ENCODE data around the gene ANKRD29. TPM values are rescaled to one million over a fixed set of nuclear protein-coding genes. Genes with fewer than 3 reads are reported as not detected.

Gene ANKRD29
- total RNA-seq, 1 experiment from 2014 or later = 4.3 TPM

GRCh38 chr18:23623040-23623439 is 39.7 kb downstream of the ANKRD29 start:
- H3K27me3 ChIP-seq (ENCODE audit: insufficient read depth, low read depth) = no peaks in the 10 kb centered on the region
- no peaks in the 10 kb centered on the region for H3K36me3 ChIP-seq (ENCODE audit: low read depth)
- H3K9me3 ChIP-seq (ENCODE audit: insufficient read depth, low read depth) = no peaks in the 10 kb centered on the region
- H3K4me2 ChIP-seq = no peak overlapping the region
- no peak overlapping the region for H2AFZ ChIP-seq
- no peak overlapping the region for H3K4me3 ChIP-seq
- TF ChIP-seq EZH2 (IDR thresholded peaks at IDR 0.05; ENCODE audit: low read depth) (no peak), CTCF (conservative IDR thresholded peaks at IDR 0.05) (no peak)
- peaks cover 35% of the 10 kb centered on the region for H3K4me1 ChIP-seq (replicated peaks; ENCODE audit: insufficient read depth)
- ChIA-PET POLR2A (ENCODE audit: unreplicated experiment) (no interaction called here), CTCF (no interaction called here)
- H3K79me2 ChIP-seq (ENCODE audit: low read depth) = no peaks in the 10 kb centered on the region
- intact Hi-C loops (cut with micrococcal nuclease; ENCODE audit: unreplicated experiment) = no loop called here
- BruUV-seq (replicated peaks) = no TSS peak
- no peaks in the 10 kb centered on the region for H4K20me1 ChIP-seq (ENCODE audit: insufficient read depth)
- H3K9me2 ChIP-seq (ENCODE audit: insufficient read depth) = no peaks in the 10 kb centered on the region
- peaks cover 28% of the 10 kb centered on the region for H3F3A ChIP-seq (ENCODE audit: insufficient read depth, low read depth)
- no peak for DNase-seq
- H3K27ac ChIP-seq = no peak overlapping the region

- intact Hi-C loops (cut with micrococcal nuclease; ENCODE audit: unreplicated experiment) = no loop called here
These were observed 43.3 kb downstream of the ANKRD29 start for GRCh38 chr18:23619388-23619881.

GRCh38 chr18:23618862-23619387 is 43.8 kb downstream of the ANKRD29 start:
- Histone ChIP-seq H3K27me3 (ENCODE audit: insufficient read depth, low read depth) (no peaks in the 10 kb centered on the region), H3K4me3 (no peak overlapping the region), H3K79me2 (ENCODE audit: low read depth) (no peaks in the 10 kb centered on the region), H4K20me1 (ENCODE audit: insufficient read depth) (no peaks in the 10 kb centered on the region), H3K4me1 (replicated peaks; ENCODE audit: insufficient read depth) (no peaks in the 10 kb centered on the region), H3F3A (ENCODE audit: insufficient read depth, low read depth) (no peaks in the 10 kb centered on the region), H3K36me3 (ENCODE audit: low read depth) (no peaks in the 10 kb centered on the region), H3K9me3 (ENCODE audit: insufficient read depth, low read depth) (no peaks in the 10 kb centered on the region), H3K9me2 (ENCODE audit: insufficient read depth) (no peaks in the 10 kb centered on the region), H3K27ac (no peak overlapping the region), H3K4me2 (no peak overlapping the region), H2AFZ (no peak overlapping the region)
- ChIA-PET POLR2A (ENCODE audit: unreplicated experiment) (no interaction called here), CTCF (no interaction called here)
- no peak for DNase-seq
- TF ChIP-seq EZH2 (IDR thresholded peaks at IDR 0.05; ENCODE audit: low read depth) (no peak), CTCF (conservative IDR thresholded peaks at IDR 0.05) (no peak)
- no TSS peak for BruUV-seq (replicated peaks)
- intact Hi-C loops (cut with micrococcal nuclease; ENCODE audit: unreplicated experiment) = no loop called here

More at GRCh38 chr18:23619388-23619881, 43.3 kb downstream of the ANKRD29 start:
- Histone ChIP-seq H3K36me3 (ENCODE audit: low read depth) (no peaks in the 10 kb centered on the region), H3K9me2 (ENCODE audit: insufficient read depth) (no peaks in the 10 kb centered on the region), H3K4me2 (no peak overlapping the region), H3K79me2 (ENCODE audit: low read depth) (no peaks in the 10 kb centered on the region), H3K27ac (no peak overlapping the region), H4K20me1 (ENCODE audit: insufficient read depth) (no peaks in the 10 kb centered on the region), H3F3A (ENCODE audit: insufficient read depth, low read depth) (no peaks in the 10 kb centered on the region), H3K4me1 (replicated peaks; ENCODE audit: insufficient read depth) (no peaks in the 10 kb centered on the region), H3K9me3 (ENCODE audit: insufficient read depth, low read depth) (no peaks in the 10 kb centered on the region), H2AFZ (no peak overlapping the region), H3K4me3 (no peak overlapping the region), H3K27me3 (ENCODE audit: insufficient read depth, low read depth) (no peaks in the 10 kb centered on the region)
- BruUV-seq (replicated peaks) = no TSS peak
- CTCF ChIA-PET = no interaction called here
- no peak for TF ChIP-seq CTCF (conservative IDR thresholded peaks at IDR 0.05)
- TF ChIP-seq EZH2 (IDR thresholded peaks at IDR 0.05; ENCODE audit: low read depth) = no peak
- POLR2A ChIA-PET (ENCODE audit: unreplicated experiment) = no interaction called here
- DNase-seq = no peak
